ENCODE measurements around the gene NRDE2.
A peak's percentile ranks its signal among the peaks of the same experiment; 100 is the strongest.

NRDE2 gene

GRCh38 chr14:90296641-90297040, 35.1 kb downstream of the NRDE2 start:
- DNase-seq, result no peak

GRCh38 chr14:90295870-90296516, 35.7 kb downstream of the NRDE2 start:
- no peak for DNase-seq

GRCh38 chr14:90294872-90295271, 36.9 kb downstream of the NRDE2 start:
- no peak for DNase-seq

GRCh38 chr14:90293766-90294730, 37.7 kb downstream of the NRDE2 start:
- no peak for DNase-seq

GRCh38 chr14:90291699-90292098, 40.0 kb downstream of the NRDE2 start:
- no peak for DNase-seq

- no peak for DNase-seq
Observed at GRCh38 chr14:90290337-90291011, 41.3 kb downstream of the NRDE2 start.

- no peak for DNase-seq
Observed at GRCh38 chr14:90288651-90289355, 42.9 kb downstream of the NRDE2 start.

- peak; percentile 56 to 66 for DNase-seq
Observed at GRCh38 chr14:90287791-90288190, 44.0 kb downstream of the NRDE2 start.

GRCh38 chr14:90281756-90282155, 50.0 kb downstream of the NRDE2 start:
- no peak for DNase-seq

GRCh38 chr14:90281261-90281660, 50.5 kb downstream of the NRDE2 start:
- DNase-seq, result no peak

GRCh38 chr14:90280096-90280495, 51.6 kb downstream of the NRDE2 start:
- DNase-seq, result no peak

GRCh38 chr14:90278199-90279175, 53.3 kb downstream of the NRDE2 start:
- DNase-seq, result no peak

GRCh38 chr14:90277581-90278198, 54.1 kb downstream of the NRDE2 start:
- no peak for DNase-seq

- no peak for DNase-seq
Observed at GRCh38 chr14:90276646-90277367, 54.9 kb downstream of the NRDE2 start.

GRCh38 chr14:90275820-90276219, 55.9 kb downstream of the NRDE2 start:
- no peak for DNase-seq

GRCh38 chr14:90275458-90275814, 56.3 kb downstream of the NRDE2 start:
- DNase-seq, result no peak

GRCh38 chr14:90274808-90275457, 56.8 kb downstream of the NRDE2 start:
- no peak for DNase-seq

GRCh38 chr14:90274019-90274418, 57.7 kb downstream of the NRDE2 start:
- DNase-seq, result no peak

- DNase-seq, result no peak
Observed at GRCh38 chr14:90273532-90273931, 58.2 kb downstream of the NRDE2 start.

GRCh38 chr14:90272523-90272922, 59.2 kb downstream of the NRDE2 start:
- no peak for DNase-seq
